K562 (cell line): ENCODE measurements around the gene YPEL1. TPM values are rescaled to one million over a fixed set of nuclear protein-coding genes. Genes with fewer than 3 reads are reported as not detected.
A peak's percentile ranks its signal among the peaks of the same experiment; 100 is the strongest.

Experiments used
- BCLAF1 ChIP-seq, 2 experiments: fragments of 450-650 bp in 1 of 2; IDR thresholded peaks; 2 replicates each; pipeline ENCODE4 v1.6.1; 2011 to 2017; ENCODE audit warnings: low read depth in 2 of 2, antibody characterized with exemption in 1 of 2, borderline replicate concordance in 1 of 2, low read length in 1 of 2, mild to moderate bottlenecking in 1 of 2, mixed read lengths in 1 of 2; ENCODE audit not compliant: control insufficient read depth in 1 of 2
- DACH1 ChIP-seq: fragments of 450-650 bp; IDR thresholded peaks from 2 replicates; pipeline ENCODE4 v1.6.1; 2018; ENCODE audit not compliant: partially characterized antibody
- EHMT2 ChIP-seq: fragments of 450-650 bp; IDR thresholded peaks from 2 replicates; pipeline ENCODE4 v1.6.1; 2018; ENCODE audit warnings: antibody characterized with exemption
- FUS ChIP-seq: fragments of 200-400 bp; formaldehyde crosslinking; optimal IDR thresholded peaks from 2 replicates; pipeline ENCODE3; 2017; ENCODE audit warnings: low read depth, low read length
- HMGN3 ChIP-seq: IDR thresholded peaks from 2 replicates; pipeline ENCODE4 v1.6.1; 2011; ENCODE audit warnings: borderline replicate concordance, low read depth, mild to moderate bottlenecking, mixed read lengths, low read length; ENCODE audit not compliant: insufficient read length; ENCODE audit errors: extremely low read depth
- IRF2 ChIP-seq: sonication (generic); formaldehyde crosslinking; IDR thresholded peaks from 2 replicates; pipeline ENCODE4 v1.8.1; 2022; ENCODE audit warnings: mild to moderate bottlenecking, missing genetic modification reagents
- MXI1 ChIP-seq: IDR thresholded peaks from 2 replicates; pipeline ENCODE4 v1.6.1; 2011; ENCODE audit warnings: low read depth, mild to moderate bottlenecking, improper control_type of control experiment, low read length
- PHF8 ChIP-seq: fragments of 200-600 bp; sonication (generic); IDR thresholded peaks from 2 replicates; pipeline ENCODE4 v1.6.1; 2012; ENCODE audit warnings: mixed run types, mild to moderate bottlenecking, inconsistent platforms, low read length, moderate library complexity, borderline replicate concordance
- TGIF2 ChIP-seq: sonication (generic); formaldehyde crosslinking; IDR thresholded peaks from 2 replicates; pipeline ENCODE4 v1.8.1; 2022; ENCODE audit warnings: mild to moderate bottlenecking, missing genetic modification reagents, moderate library complexity
- ZBTB12 ChIP-seq: fragments of 250-450 bp; sonication (Bioruptor Pico); IDR thresholded peaks from 2 replicates; pipeline ENCODE4 v1.4.0; 2020
- ZKSCAN1 ChIP-seq: fragments of 150-350 bp; IDR thresholded peaks from 2 replicates; pipeline ENCODE4 v1.6.1; 2016; ENCODE audit warnings: low read depth, low read length
- ZMIZ1 ChIP-seq, 2 experiments: fragments of 150-350 bp in 1 of 2; IDR thresholded peaks; 2 replicates each; pipeline ENCODE4 v1.6.1; 2012 to 2016; ENCODE audit warnings: low read depth in 2 of 2, low read length in 2 of 2, mild to moderate bottlenecking in 1 of 2, moderate library complexity in 1 of 2
- ZNF449 ChIP-seq: fragments of 250-450 bp; sonication (Bioruptor Pico); IDR thresholded peaks from 2 replicates; pipeline ENCODE4 v1.8.0; 2022; ENCODE audit warnings: moderate library complexity, mild to moderate bottlenecking, inconsistent platforms
- polyA plus RNA-seq, 8 experiments: library from polyadenylated mRNA; depleted of rRNA in 4 of 8; stranded (reverse) in 5 of 8; unstranded in 3 of 8; fragments of >200 nt; fragmentation: Nextera tagmentation in 2 of 8; fragmentation: Illumina TruSeq in 1 of 8; extraction: Ambion mirVana in 2 of 8; extraction: Trizol in 1 of 8; gene quantifications; 2 replicates each; pipeline versions ENCODE4 v1.2.1 to v1.2.3, GENCODE V29; 2011 to 2014; ENCODE audit warnings: inconsistent platforms in 1 of 8, missing spikeins in 1 of 8
- total RNA-seq, 7 experiments: library from RNA; depleted of rRNA in 6 of 7; stranded (reverse); fragments of >200 nt in 6 of 7; fragmentation: Illumina TruSeq in 2 of 7; extraction: Trizol in 2 of 7; gene quantifications; 2 replicates each; pipeline versions ENCODE4 v1.2.1 to v1.2.3, GENCODE V29; 2011 to 2021; ENCODE audit warnings: low replicate concordance in 1 of 7

Gene YPEL1
- total and polyA plus RNA-seq, 9 of the 15 experiments (the other 6 are each of a cell fraction or from before 2014, with no cell fraction given), result 0.07 to 2.2 (median 0.46) TPM

GRCh38 chr22:21702700-21703683 lies 32.6 kb downstream of the YPEL1 start (continued):
- no peak for TF ChIP-seq BCLAF1 (IDR thresholded peaks at IDR 0.05; ENCODE audit: borderline replicate concordance in 1 of 2, control insufficient read depth in 1 of 2, low read depth in 2 of 2, low read length in 1 of 2)
- TF ChIP-seq DACH1, result no peak
- TF ChIP-seq ZBTB12, result no peak
- TF ChIP-seq PHF8, result peak; percentile 17; the same call in 1 of the 2 replicates
- no peak for TF ChIP-seq HMGN3
- TF ChIP-seq TGIF2 (CRISPR knock-in tag), result no peak
- TF ChIP-seq ZKSCAN1, result no peak
- TF ChIP-seq FUS, result no peak
- no peak for TF ChIP-seq IRF2 (CRISPR knock-in tag)
- no peak for TF ChIP-seq ZNF449 (CRISPR knock-in tag)
- no peak for TF ChIP-seq EHMT2
- 0 out of 2 replicates have a peak, but pooled peaks have one; percentile 21 for TF ChIP-seq MXI1
- TF ChIP-seq ZMIZ1 (IDR thresholded peaks at IDR 0.05; ENCODE audit: low read depth in 2 of 2, low read length in 2 of 2), result peak in 1 of 2 experiments; percentile 56; a peak in 1 of 4 replicates
